HepG2 (cell line): ENCODE measurements around the gene RAPSN. TPM values are rescaled to one million over a fixed set of nuclear protein-coding genes. Genes with fewer than 3 reads are reported as not detected.
A peak's percentile ranks its signal among the peaks of the same experiment; 100 is the strongest.

Source experiments
- ARID4A ChIP-seq: sonication (generic); formaldehyde crosslinking; IDR thresholded peaks from 2 replicates; pipeline ENCODE4 v1.5.0; 2020; ENCODE audit warnings: mild to moderate bottlenecking, missing genetic modification reagents, borderline replicate concordance
- ATF4 ChIP-seq, 2 experiments: fragments of 450-650 bp in 1 of 2; sonication (generic) in 1 of 2; formaldehyde crosslinking; IDR thresholded peaks; 2 replicates each; pipeline versions ENCODE4 v1.5.0 to v1.8.0; 2020 to 2022; ENCODE audit warnings: mild to moderate bottlenecking in 1 of 2, missing genetic modification reagents in 1 of 2
- GPN1 ChIP-seq: sonication (generic); formaldehyde crosslinking; IDR thresholded peaks from 2 replicates; pipeline ENCODE4 v1.5.1; 2020; ENCODE audit warnings: missing genetic modification reagents, borderline replicate concordance
- HES4 ChIP-seq: sonication (generic); formaldehyde crosslinking; IDR thresholded peaks from 2 replicates; pipeline ENCODE4 v1.9.0; 2021; ENCODE audit warnings: mild to moderate bottlenecking, missing genetic modification reagents, borderline replicate concordance
- NRL ChIP-seq: sonication (generic); formaldehyde crosslinking; IDR thresholded peaks from 2 replicates; pipeline ENCODE4 v1.5.0; 2020; ENCODE audit warnings: missing genetic modification reagents, mild to moderate bottlenecking, moderate library complexity, borderline replicate concordance
- SAP130 ChIP-seq: IDR thresholded peaks from 2 replicates; pipeline ENCODE4 v1.6.1; 2016; ENCODE audit warnings: low read depth
- SP140L ChIP-seq: sonication (generic); formaldehyde crosslinking; IDR thresholded peaks from 2 replicates; pipeline ENCODE4 v1.4.0; 2020; ENCODE audit warnings: missing genetic modification reagents, borderline replicate concordance
- TBX2 ChIP-seq: sonication (generic); formaldehyde crosslinking; IDR thresholded peaks from 2 replicates; pipeline ENCODE4 v1.5.0; 2020; ENCODE audit warnings: missing genetic modification reagents, mild to moderate bottlenecking, borderline replicate concordance
- TBX3 ChIP-seq: fragments of 450-650 bp; IDR thresholded peaks from 2 replicates; pipeline ENCODE4 v1.6.1; 2017; ENCODE audit warnings: antibody characterized with exemption, mild to moderate bottlenecking, inconsistent platforms, borderline replicate concordance
- TSC22D2 ChIP-seq: sonication (generic); formaldehyde crosslinking; IDR thresholded peaks from 2 replicates; pipeline ENCODE4 v1.5.1; 2020; ENCODE audit warnings: missing genetic modification reagents, mild to moderate bottlenecking, borderline replicate concordance
- WIZ ChIP-seq: sonication (generic); formaldehyde crosslinking; IDR thresholded peaks from 2 replicates; pipeline ENCODE4 v1.5.1; 2020; ENCODE audit warnings: mild to moderate bottlenecking, missing genetic modification reagents
- YEATS2 ChIP-seq: sonication (generic); formaldehyde crosslinking; IDR thresholded peaks from 2 replicates; pipeline ENCODE4 v1.4.0; 2020; ENCODE audit warnings: missing genetic modification reagents, borderline replicate concordance
- ZFP37 ChIP-seq: sonication (generic); formaldehyde crosslinking; IDR thresholded peaks from 2 replicates; pipeline ENCODE4 v1.4.0; 2020; ENCODE audit warnings: missing genetic modification reagents, borderline replicate concordance
- ZNF501 ChIP-seq: sonication (generic); formaldehyde crosslinking; IDR thresholded peaks from 2 replicates; pipeline ENCODE4 v1.5.1; 2020; ENCODE audit warnings: mild to moderate bottlenecking, moderate library complexity, missing genetic modification reagents
- ZNF562 ChIP-seq: sonication (generic); formaldehyde crosslinking; IDR thresholded peaks from 2 replicates; pipeline ENCODE4 v1.8.0; 2022; ENCODE audit warnings: missing genetic modification reagents, borderline replicate concordance
- ZNF569 ChIP-seq: sonication (generic); formaldehyde crosslinking; IDR thresholded peaks from 2 replicates; pipeline ENCODE4 v1.5.0; 2020; ENCODE audit warnings: mild to moderate bottlenecking, missing genetic modification reagents, moderate library complexity, borderline replicate concordance
- polyA plus RNA-seq, 8 experiments: library from polyadenylated mRNA; depleted of rRNA in 3 of 8; stranded (reverse) in 7 of 8; unstranded in 1 of 8; fragments of >200 nt; fragmentation: Illumina TruSeq in 4 of 8; extraction: Trizol in 4 of 8; gene quantifications; 2 replicates each; pipeline versions ENCODE4 v1.2.1 to v1.2.3, GENCODE V29; 2011 to 2016; ENCODE audit warnings: low read depth in 4 of 8, missing spikeins in 1 of 8, mixed read lengths in 1 of 8; ENCODE audit not compliant: insufficient read depth in 1 of 8
- total RNA-seq, 5 experiments: library from RNA; depleted of rRNA; stranded (reverse); fragments of >200 nt; fragmentation: Illumina TruSeq; extraction: Trizol; gene quantifications; 2 replicates each; pipeline ENCODE4 v1.2.3, GENCODE V29; 2016; ENCODE audit warnings: low read depth in 1 of 5
- TF ChIP-seq, protein P1 (sequence below): sonication (generic); formaldehyde crosslinking; IDR thresholded peaks from 2 replicates; pipeline ENCODE4; 2020; ENCODE audit warnings: missing genetic modification reagents, mild to moderate bottlenecking, borderline replicate concordance
- TF ChIP-seq, protein P2 (sequence below): sonication (generic); formaldehyde crosslinking; IDR thresholded peaks from 2 replicates; pipeline ENCODE4 v1.4.0; 2020; ENCODE audit warnings: missing genetic modification reagents

Gene RAPSN
- total and polyA plus RNA-seq, 2 of the 13 experiments (the other 11 are each of a cell fraction or from before 2014, with no cell fraction given) = 0.15 to 1.2 TPM

DNA sequence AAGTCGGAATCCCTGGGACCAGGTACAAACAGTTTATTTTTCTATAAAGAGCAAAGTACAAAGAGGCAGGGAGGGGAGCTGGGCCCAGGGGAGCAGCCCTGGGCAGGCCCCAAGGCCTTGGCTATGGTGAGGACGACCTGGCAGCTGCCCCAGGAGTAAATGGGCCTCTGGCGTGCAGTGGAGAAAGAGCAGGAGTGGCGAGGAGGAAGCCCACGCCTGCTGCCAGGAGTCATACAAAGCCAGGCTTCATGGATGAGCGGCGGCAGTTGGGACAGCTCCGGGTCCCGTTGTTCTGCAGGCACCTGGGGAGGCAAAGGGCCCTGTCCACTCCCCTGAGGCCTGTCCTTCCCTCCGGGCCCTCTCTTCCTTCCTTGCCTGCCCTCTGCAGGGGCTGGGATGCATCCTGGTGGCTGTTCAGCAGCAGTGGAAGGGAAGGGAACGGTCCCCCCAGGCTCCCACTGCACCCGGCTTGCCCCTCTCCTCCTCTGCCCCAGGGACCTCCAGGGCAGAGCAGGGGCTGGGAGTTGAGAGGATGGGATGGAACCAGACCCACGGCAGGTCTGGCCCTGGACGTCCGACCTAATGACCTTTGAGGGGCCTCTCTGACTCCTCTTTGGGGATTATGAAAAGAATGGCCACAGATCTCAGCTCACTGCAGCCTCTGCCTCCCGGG, 11.1 kb downstream of the RAPSN start (continued):
- peak; percentile 56; the same call in 1 of the 2 replicates for TF ChIP-seq ARID4A (CRISPR knock-in tag)
- TF ChIP-seq, protein P1, sequence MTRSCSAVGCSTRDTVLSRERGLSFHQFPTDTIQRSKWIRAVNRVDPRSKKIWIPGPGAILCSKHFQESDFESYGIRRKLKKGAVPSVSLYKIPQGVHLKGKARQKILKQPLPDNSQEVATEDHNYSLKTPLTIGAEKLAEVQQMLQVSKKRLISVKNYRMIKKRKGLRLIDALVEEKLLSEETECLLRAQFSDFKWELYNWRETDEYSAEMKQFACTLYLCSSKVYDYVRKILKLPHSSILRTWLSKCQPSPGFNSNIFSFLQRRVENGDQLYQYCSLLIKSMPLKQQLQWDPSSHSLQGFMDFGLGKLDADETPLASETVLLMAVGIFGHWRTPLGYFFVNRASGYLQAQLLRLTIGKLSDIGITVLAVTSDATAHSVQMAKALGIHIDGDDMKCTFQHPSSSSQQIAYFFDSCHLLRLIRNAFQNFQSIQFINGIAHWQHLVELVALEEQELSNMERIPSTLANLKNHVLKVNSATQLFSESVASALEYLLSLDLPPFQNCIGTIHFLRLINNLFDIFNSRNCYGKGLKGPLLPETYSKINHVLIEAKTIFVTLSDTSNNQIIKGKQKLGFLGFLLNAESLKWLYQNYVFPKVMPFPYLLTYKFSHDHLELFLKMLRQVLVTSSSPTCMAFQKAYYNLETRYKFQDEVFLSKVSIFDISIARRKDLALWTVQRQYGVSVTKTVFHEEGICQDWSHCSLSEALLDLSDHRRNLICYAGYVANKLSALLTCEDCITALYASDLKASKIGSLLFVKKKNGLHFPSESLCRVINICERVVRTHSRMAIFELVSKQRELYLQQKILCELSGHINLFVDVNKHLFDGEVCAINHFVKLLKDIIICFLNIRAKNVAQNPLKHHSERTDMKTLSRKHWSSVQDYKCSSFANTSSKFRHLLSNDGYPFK = peak; percentile 55; the same call in 1 of the 2 replicates
- TF ChIP-seq SP140L = no peak
- TF ChIP-seq TBX3 = no peak
- no peak for TF ChIP-seq ZFP37 (CRISPR knock-in tag)
- TF ChIP-seq NRL (CRISPR knock-in tag) = 0 out of 2 replicates have a peak, but pooled peaks have one; percentile 38
- peak; percentile 19; the same call in 1 of the 2 replicates for TF ChIP-seq TSC22D2 (CRISPR knock-in tag)
- peak; percentile 68 for TF ChIP-seq SAP130
- no peak for TF ChIP-seq ZNF569 (CRISPR knock-in tag)
- no peak for TF ChIP-seq ATF4 (CRISPR knock-in tag; IDR thresholded peaks at IDR 0.05)
- TF ChIP-seq GPN1 (CRISPR knock-in tag) = no peak
- TF ChIP-seq, protein P2, sequence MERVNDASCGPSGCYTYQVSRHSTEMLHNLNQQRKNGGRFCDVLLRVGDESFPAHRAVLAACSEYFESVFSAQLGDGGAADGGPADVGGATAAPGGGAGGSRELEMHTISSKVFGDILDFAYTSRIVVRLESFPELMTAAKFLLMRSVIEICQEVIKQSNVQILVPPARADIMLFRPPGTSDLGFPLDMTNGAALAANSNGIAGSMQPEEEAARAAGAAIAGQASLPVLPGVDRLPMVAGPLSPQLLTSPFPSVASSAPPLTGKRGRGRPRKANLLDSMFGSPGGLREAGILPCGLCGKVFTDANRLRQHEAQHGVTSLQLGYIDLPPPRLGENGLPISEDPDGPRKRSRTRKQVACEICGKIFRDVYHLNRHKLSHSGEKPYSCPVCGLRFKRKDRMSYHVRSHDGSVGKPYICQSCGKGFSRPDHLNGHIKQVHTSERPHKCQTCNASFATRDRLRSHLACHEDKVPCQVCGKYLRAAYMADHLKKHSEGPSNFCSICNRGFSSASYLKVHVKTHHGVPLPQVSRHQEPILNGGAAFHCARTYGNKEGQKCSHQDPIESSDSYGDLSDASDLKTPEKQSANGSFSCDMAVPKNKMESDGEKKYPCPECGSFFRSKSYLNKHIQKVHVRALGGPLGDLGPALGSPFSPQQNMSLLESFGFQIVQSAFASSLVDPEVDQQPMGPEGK (CRISPR knock-in tag) = peak; percentile 68
- TF ChIP-seq YEATS2 (CRISPR knock-in tag) = no peak
- peak; percentile 19 for TF ChIP-seq HES4 (CRISPR knock-in tag)
- TF ChIP-seq ZNF562 (CRISPR knock-in tag) = no peak
- peak; percentile 25; the same call in 1 of the 2 replicates for TF ChIP-seq TBX2 (CRISPR knock-in tag)
- TF ChIP-seq WIZ = 0 out of 2 replicates have a peak, but pooled peaks have one; percentile 31
- TF ChIP-seq ZNF501 (CRISPR knock-in tag) = peak; percentile 12; the same call in 1 of the 2 replicates
